NCI-H460 (cell line): ENCODE data around the gene ZC3H18. TPM values are rescaled to one million over a fixed set of nuclear protein-coding genes. Genes with fewer than 3 reads are reported as not detected.
"Not testable (repeated sequence)": the region's sequence is repeated elsewhere in the genome, so short reads cannot be mapped to it uniquely, and the experiment has no call there.

Source experiments
- DNase-seq: peaks from one replicate; pipeline ENCODE4 v3.0.0-alpha.2; 2016; ENCODE audit warnings: low read depth; ENCODE audit errors: extremely low read depth
- total RNA-seq: library from RNA; depleted of rRNA; stranded (reverse); fragments of >200 nt; shearing (Covaris generic); gene quantifications from 2 replicates; pipeline ENCODE4 v1.2.3, GENCODE V29; 2014; rRNA removed

Gene ZC3H18
- total RNA-seq, 1 experiment from 2014 or later = 12.8 TPM

GRCh38 chr16:88669493-88669892 is 99.3 kb downstream of the ZC3H18 start:
- DNase-seq = not testable (repeated sequence)

- no peak for DNase-seq
These were observed 99.8 kb downstream of the ZC3H18 start for GRCh38 chr16:88669980-88670379.

- no peak for DNase-seq
These were observed 101.6 kb downstream of the ZC3H18 start for GRCh38 chr16:88671806-88672205.

GRCh38 chr16:88672776-88673175 is 102.6 kb downstream of the ZC3H18 start:
- DNase-seq = no peak

- DNase-seq = no peak
These were observed 103.6 kb downstream of the ZC3H18 start for GRCh38 chr16:88673716-88674379.

- no peak for DNase-seq
These were observed 106.5 kb downstream of the ZC3H18 start for GRCh38 chr16:88676502-88677242.

GRCh38 chr16:88677721-88678120 is 107.5 kb downstream of the ZC3H18 start:
- no peak for DNase-seq

GRCh38 chr16:88678224-88678979 is 108.2 kb downstream of the ZC3H18 start:
- no peak for DNase-seq

GRCh38 chr16:88680554-88681083 is 110.4 kb downstream of the ZC3H18 start:
- no peak for DNase-seq

GRCh38 chr16:88681084-88681680 is 111.0 kb downstream of the ZC3H18 start:
- no peak for DNase-seq

Other genes with a start within 250 kb of the ZC3H18 start
- 2.9 and 3.7 TPM in 2 replicates for gene ZNF469, start 187.4 kb upstream of the ZC3H18 start, total RNA-seq
- 0.67 and 0.95 TPM in 2 replicates for gene ZFPM1, start 117.1 kb upstream of the ZC3H18 start, total RNA-seq
- gene IL17C, start 68.2 kb downstream of the ZC3H18 start, total RNA-seq = not detected in 2 replicates
- 143 and 165 TPM in 2 replicates for gene CYBA, start 80.7 kb downstream of the ZC3H18 start, total RNA-seq
- 7.0 and 7.4 TPM in 2 replicates for gene MVD, start 92.7 kb downstream of the ZC3H18 start, total RNA-seq
- not detected in 2 replicates for gene SNAI3, start 116.1 kb downstream of the ZC3H18 start, total RNA-seq
- 11.3 and 11.8 TPM in 2 replicates for gene RNF166, start 136.0 kb downstream of the ZC3H18 start, total RNA-seq
- gene CTU2, start 136.1 kb downstream of the ZC3H18 start, total RNA-seq = 9.8 and 10.4 TPM in 2 replicates
- 81.4 and 91.4 TPM in 2 replicates for gene PIEZO1, start 214.8 kb downstream of the ZC3H18 start, total RNA-seq
- 12.5 and 13.8 TPM in 2 replicates for gene CDT1, start 233.4 kb downstream of the ZC3H18 start, total RNA-seq
- 124 and 160 TPM in 2 replicates for gene APRT, start 241.5 kb downstream of the ZC3H18 start, total RNA-seq